Head of caudate nucleus (tissue), 42 donors: Measurements from ENCODE around the gene TRMT112.
"Not testable (repeated sequence)": the region's sequence is repeated elsewhere in the genome, so short reads cannot be mapped to it uniquely, and the experiment has no call there.

Source experiments
- DNase-seq, 42 donors: peaks; one replicate each; pipeline versions ENCODE4 v3.0.0 to v3.0.0-alpha.2; 2020 to 2021; ENCODE audit warnings: mixed read lengths in 7 of 42
- intact Hi-C: fragments of 100-400 bp; cut with DNase I; formaldehyde crosslinking; loops from one replicate; pipeline ENCODE4 v1.15.0; 2022

The TRMT112 gene

DNA sequence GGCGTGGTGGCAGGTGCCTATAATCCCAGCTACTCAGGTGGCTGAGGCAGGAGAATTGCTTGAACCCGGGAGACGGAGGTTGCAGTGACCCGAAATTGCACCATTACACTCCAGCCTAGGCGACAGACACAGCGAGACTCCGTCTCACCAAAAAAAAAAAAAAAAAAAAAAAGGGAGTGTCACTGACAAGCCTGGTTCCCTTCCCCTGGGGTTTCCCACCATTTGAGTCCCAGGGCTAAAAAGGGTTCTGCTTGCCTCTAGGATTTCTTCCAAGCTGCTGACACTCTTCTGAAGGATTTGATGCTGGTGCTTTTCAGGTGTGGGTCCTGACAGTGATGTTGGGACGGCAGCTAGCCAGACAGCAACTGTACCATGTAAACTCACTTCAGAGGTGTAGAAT is 21.4 kb upstream of the TRMT112 start:
- DNase-seq: no peak
- intact Hi-C loops: no loop called here

DNA sequence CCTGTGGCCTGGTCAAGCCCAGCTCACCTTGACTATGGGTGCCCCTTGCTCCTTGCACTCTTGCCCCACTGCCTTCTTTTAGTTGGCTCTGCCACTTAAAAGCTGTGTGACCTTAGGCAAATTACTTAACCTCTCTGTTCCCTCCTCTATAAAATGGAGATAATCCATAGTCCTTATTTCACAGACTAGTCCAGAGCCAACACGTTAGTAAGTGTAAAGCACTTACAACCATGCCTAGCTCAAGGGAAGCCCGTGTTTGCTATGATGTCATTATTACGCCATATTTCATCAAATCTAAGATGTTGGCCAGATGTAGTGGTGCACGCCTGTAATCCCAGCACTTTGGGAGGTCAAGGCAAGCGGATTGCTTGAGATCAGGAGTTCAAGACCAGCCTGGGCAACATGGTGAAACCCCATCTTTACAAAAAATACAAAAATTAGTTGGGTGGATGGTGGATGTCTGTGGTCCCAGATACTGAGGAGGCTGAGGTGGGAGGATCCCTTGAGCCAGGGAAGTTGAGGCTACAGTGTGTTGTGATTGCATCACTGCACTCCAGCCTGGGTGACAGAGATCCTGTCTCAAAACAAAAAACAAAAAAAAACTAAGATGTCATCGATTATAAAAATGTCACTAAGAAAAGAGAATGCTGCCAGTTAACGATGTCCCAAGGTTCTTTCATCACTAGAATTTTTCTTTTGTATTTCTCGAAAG is 20.3 kb upstream of the TRMT112 start:
- intact Hi-C loops: no loop called here
- DNase-seq: no peak

DNA sequence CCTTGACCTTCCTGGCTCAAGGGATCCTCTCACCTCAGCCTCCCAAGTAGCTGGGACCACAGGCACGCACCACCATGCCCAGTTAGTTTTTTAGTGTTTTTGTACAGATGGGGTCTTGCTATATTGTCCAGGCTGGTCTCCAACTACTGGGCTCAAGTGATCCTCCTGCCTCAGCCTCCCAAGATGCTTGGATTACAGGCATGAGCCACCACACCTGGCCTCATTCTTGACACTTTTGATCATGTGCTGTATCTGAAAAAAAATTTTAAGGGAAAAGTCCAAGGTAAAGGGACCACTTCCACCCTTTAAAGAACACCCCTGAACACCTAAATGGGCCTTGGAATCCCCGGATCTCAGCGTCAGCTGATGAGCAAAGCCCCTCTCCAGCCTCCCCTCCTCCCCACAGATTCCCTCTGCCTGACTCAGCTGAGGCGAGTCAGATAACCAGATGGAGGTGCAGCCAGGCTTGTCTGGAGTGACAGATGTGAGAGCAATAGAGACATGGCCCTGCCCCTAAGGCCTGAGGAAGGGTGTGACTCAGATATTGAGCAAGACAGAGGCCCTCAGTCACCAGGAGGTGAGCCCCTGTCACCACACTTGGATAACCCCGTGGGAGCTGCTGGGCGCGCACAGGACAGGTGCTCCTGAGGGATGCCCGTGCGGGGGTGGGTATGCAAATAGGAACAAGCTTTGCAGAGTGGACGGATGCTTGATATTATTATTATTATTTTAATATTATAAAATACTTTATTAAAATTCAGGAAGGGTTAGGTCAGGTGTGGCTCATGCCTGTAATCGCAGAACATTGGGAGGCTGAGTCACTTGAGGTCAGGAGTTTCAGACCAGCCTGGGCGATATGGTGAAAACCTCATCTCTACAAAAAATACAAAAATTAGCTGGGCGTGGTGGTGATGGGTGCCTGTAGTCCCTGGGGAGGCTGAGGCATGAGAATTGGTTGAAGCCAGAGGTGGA is 17.7 kb upstream of the TRMT112 start:
- intact Hi-C loops: no loop called here
- DNase-seq: no peak

DNA sequence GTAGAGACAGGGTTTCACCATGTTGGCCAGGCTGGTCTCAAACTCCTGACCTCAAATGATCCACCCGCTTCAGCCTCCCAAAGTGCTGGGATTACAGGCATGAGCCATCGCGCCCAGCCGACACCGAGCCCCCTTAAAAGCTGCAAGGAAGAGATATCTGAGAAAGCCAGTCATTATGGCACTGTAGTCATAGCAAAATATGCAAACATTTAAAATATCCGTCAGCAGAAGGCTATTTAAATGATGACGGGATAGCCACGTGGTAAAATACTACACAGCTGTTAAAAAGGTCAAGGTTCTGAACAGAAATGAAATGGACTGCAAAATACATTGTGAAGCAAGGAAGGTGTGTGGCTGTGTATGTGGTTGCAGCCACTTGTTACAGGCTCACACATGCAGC is 16.2 kb upstream of the TRMT112 start:
- intact Hi-C loops: no loop called here
- DNase-seq: no peak

DNA sequence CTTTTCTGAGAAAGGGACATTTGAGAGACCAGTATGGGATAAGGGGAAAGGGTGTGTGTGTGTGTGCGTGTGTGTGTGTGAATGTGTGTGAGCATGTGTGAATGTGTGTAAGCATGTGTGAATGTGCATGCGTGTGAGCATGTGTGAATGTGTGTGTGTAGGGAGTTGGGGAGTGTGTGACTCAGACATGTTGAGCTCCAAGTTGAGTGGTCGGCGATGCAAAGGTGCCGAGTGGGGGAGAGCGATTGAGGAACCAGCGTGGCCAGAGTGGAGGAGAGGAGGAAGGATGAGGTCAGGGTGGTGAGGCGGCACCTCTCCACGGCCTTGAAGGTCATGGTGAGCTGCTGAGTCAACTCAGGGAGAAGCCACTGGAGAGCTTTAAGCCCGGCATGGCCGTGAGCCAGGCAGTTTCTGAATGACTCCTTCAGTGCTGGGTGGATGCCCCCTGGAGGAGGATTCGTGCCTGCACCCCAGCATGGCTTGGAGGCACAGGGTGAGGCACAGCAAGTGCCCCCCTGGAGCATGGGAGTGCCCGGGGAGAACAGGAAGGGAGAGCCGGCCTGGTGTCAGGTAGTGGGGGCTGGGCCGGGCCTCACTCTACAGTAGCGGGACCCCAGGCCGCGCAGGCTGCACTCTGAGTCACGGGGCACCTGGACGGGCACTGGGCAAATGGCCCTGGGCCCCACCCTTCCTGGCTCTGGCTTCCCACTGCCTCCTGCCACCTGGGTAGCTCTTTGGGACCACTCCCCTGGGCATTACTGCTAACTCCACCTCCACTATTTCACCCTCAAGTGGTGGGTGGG is 14.4 kb upstream of the TRMT112 start:
- intact Hi-C loops: no loop called here
- DNase-seq: peak in 28 of 42 donors; percentile 29 to 73 (median 48)

DNA sequence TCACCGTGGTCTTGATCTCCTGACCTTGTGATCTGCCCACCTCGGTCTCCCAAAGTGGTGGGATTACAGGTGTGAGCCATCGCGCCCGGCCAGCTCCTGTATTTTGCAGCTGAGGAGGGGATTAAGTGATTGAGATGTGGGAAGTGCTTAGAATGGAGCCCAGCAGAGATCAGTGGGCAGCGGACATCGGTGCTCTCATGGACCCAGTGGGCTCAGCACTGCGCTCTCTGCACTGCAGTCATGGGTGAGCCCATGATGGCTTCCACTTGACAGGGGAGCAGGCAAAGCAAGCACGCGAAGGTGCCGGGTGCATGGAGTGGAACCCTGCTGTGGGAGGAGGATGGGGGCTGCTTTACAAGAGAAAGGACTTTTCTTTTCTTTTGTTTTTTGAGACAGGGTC is 13.5 kb upstream of the TRMT112 start:
- DNase-seq: no peak
- intact Hi-C loops: no loop called here

DNA sequence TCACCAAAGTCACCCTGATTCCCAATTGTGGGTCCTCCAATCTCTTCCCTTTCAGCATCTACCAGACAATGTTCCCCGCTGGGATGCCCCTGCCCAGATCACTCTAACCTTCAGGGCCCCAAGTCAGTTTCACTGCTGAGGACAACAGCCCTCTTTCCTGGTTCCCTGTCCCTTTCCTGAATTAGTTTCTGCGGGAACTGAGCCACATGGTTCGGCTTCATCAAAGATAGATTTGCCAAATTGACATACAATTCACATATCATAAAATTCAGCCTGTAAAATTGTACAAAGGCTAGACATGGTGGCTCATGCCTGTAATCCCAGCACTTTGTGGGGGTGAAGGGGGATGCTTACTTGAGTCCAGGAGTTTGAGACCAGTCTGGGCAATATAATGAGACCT is 10.6 kb upstream of the TRMT112 start:
- intact Hi-C loops: no loop called here
- no peak for DNase-seq

GRCh38 chr11:64327375-64327774 is 10.0 kb upstream of the TRMT112 start:
- no peak for DNase-seq

DNA sequence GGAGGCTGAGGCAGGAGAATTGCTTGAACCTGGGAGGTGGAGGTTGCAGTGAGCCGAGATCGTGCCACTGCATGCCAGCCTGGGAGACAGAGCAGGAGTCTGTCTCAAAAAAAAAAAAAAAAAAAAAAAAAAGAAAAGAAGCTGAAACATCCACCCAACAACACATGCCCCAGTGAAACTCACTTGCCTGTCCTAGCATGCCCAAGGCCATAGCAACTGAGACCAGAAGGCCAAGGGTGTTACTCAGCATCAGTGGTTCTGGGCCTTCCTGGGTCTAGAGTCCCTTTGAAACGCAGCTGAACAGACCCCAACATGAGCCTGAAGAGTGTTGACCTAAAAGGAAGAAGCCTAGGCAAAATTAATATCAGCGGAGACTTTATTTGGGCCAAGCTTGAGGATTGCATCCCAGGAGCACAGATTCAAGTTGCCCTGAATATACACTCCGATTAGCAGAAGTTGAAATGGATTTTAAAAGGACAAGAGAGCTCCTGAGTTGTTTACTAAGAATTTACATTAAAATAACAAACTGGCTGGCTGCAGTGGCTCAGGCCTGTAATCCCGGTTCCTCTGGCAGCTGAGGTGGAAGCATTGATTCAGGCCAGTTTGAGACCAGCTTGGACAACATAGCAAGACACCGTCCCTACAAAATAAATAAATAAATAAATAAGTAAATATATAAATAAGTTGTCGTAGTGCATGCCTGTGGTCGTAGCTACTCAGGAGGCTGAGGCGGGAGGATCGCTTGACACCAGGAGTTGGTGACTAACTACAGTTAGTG is 7.5 kb upstream of the TRMT112 start:
- no peak for DNase-seq
- intact Hi-C loops: no loop called here

More at GRCh38 chr11:64327375-64327774, 10.0 kb upstream of the TRMT112 start:
- intact Hi-C loops: no loop called here

GRCh38 chr11:64323984-64324383 is 6.6 kb upstream of the TRMT112 start:
- intact Hi-C loops, DNase-seq: not testable (repeated sequence)

- DNase-seq: no peak
- intact Hi-C loops: no loop called here
Observed at GRCh38 chr11:64323373-64323772, 6.0 kb upstream of the TRMT112 start.

DNA sequence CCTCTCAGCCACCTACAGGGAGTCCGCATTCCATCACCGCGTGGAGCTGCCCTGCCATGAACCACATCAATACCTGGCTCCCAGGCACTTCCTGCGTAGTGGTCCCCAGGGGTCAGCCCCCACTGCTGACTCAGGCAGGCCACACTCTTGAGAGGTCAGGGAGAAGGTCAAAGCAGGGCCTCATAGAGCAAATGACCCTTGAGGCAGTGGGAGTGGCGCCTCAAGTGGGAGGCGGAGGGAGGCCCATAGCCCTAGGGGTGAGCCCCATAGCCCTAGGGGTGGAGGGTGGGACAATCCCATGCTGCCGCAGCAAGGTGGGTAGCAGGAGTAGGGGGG is 5.5 kb upstream of the TRMT112 start:
- no peak for DNase-seq
- intact Hi-C loops: no loop called here

- intact Hi-C loops: no loop called here
- DNase-seq: no peak
Observed at GRCh38 chr11:64321533-64321932, 4.2 kb upstream of the TRMT112 start.

- intact Hi-C loops: no loop called here
- no peak for DNase-seq
Observed at GRCh38 chr11:64321026-64321425, 3.7 kb upstream of the TRMT112 start.

DNA sequence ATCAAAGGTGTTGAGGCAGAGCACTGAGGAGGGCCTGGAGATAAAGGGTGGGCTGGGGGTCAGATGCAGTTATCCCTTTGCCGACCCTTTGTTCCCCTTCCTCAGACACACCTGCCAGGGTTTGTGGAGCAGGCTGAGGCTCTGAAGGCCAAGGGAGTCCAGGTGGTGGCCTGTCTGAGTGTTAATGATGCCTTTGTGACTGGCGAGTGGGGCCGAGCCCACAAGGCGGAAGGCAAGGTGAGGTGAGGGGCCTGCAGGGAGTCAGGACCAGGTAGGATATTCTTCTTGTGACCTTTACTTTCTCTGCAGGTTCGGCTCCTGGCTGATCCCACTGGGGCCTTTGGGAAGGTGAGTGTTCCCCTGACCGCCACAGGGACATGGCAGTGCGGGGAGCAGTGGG is 3.2 kb upstream of the TRMT112 start:
- DNase-seq: no peak
- intact Hi-C loops: no loop called here

DNA sequence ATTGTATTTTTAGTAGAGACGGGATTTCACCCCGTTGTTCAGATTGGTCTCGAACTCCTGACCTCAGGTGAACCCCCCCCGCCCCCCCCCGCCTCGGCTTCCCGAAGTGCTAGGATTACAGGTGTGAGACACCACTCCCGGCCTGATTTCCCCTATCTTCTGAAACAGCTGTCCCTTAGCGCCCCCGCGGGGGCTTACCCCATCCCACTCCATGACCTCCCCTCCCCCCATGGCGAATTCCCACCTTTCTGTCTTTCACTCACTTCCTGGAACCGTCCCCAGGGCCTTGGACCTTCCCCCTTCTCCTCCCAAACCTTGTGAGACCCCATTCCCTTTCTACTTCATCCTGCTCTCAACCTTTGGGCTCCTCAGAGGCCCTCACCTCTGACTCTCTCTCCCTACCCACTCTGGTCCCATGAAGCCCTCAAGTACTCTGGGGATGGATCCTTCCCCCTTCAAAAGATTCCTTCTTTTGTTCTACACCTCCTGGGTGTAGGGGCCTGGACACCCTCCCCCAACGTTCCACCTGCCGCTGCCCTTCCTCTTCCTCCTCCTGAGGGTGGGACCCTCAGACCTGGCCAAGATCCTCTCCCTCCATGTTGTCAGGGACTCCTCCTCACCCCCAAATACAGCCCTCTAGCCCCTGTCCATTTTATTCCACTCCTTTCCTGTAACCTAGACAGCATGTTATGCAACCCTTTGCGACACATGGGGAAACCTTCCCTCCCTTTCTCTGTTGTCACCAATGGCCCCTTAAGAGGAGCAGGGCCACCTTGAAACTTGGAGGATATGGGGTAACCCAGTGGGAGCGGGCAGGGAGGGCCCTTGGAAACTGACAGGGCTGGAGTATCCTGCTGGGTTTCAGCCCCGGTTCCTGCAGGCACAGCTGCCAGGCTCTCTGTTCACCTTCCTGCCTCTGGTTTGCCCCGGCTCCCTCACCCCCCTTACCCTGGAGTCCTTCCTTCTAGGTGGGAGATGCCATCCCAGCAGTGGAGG is 1.7 kb upstream of the TRMT112 start:
- DNase-seq: no peak
- intact Hi-C loops: loop anchor here (5.0 kb wide), 1 partner anchor 38 kb away; the partner anchor contains the start of gene RPS6KA4

GRCh38 chr11:64317961-64318765 is 804 bp upstream of the TRMT112 start, which contains the start of gene PRDX5:
TSS of gene PRDX5 (plus strand) at chr11:64318121. CDS start at chr11:64318216, 95 bp downstream.
- intact Hi-C loops: loop anchor here (5.0 kb wide), 1 partner anchor 39 kb away; the partner anchor contains the start of gene RPS6KA4
- DNase-seq: peak; percentile 94 to 99 (median 97)
